IMR-90 (cell line): Measurements from ENCODE around the gene AATF.

Experiments
- BHLHE40 ChIP-seq: fragments of 150-350 bp; IDR thresholded peaks from 2 replicates; pipeline ENCODE4 v1.6.1; 2016; ENCODE audit warnings: mild to moderate bottlenecking, low read depth, low read length
- CHD1 ChIP-seq: IDR thresholded peaks from 2 replicates; pipeline ENCODE4 v1.6.1; 2012; ENCODE audit warnings: low read depth, low read length, improper control_type of control experiment
- CTCF ChIP-seq: conservative IDR thresholded peaks from 2 replicates; pipeline ENCODE4 v1.5.1; 2012; ENCODE audit warnings: mild to moderate bottlenecking, low read depth, low read length, improper control_type of control experiment
- MAZ ChIP-seq: IDR thresholded peaks from 2 replicates; pipeline ENCODE4 v1.6.1; 2012; ENCODE audit warnings: low read depth, mild to moderate bottlenecking, low read length, improper control_type of control experiment, moderate library complexity, borderline replicate concordance
- NFE2L2 ChIP-seq: fragments of 150-350 bp; IDR thresholded peaks from 2 replicates; pipeline ENCODE4 v1.6.1; 2016; ENCODE audit warnings: low read depth, mild to moderate bottlenecking, low read length
- POLR2A ChIP-seq: IDR thresholded peaks from 2 replicates; pipeline ENCODE4 v1.6.1; 2012; ENCODE audit warnings: mild to moderate bottlenecking, low read depth, low read length
- RFX5 ChIP-seq: IDR thresholded peaks from 2 replicates; pipeline ENCODE4 v1.8.0; 2012; ENCODE audit warnings: low read depth, mild to moderate bottlenecking, low read length, moderate library complexity
- USF2 ChIP-seq: fragments of 150-350 bp; IDR thresholded peaks from 2 replicates; pipeline ENCODE4 v1.6.1; 2017; ENCODE audit warnings: mild to moderate bottlenecking, antibody characterized with exemption, low read length, low read depth

GRCh38 chr17:36919407-36919968 is 29.3 kb upstream of the AATF start:
- TF ChIP-seq RFX5 (no peak), CTCF (no peak), USF2 (no peak), MAZ (no peak), POLR2A (no peak), BHLHE40 (no peak), NFE2L2 (no peak), CHD1 (no peak)
